ENCODE data around the gene RBM27. TPM values are rescaled to one million over a fixed set of nuclear protein-coding genes. Genes with fewer than 3 reads are reported as not detected.

Gene RBM27
- total RNA-seq, 2 donors from 2014 or later: 8.6 to 8.9 TPM

Small RNA genes within 50 kb of the gene (small RNA-seq; reads per million reads assigned to genes)
- gene RNU7-180P: not detected

Other genes starting within 250 kb of the RBM27 start
- gene PLAC8L1, start 98.0 kb upstream of the RBM27 start, total RNA-seq: not detected
- 10 to 100 TPM; 50.8 to 55.0 TPM for gene LARS1, start 21.0 kb upstream of the RBM27 start, total RNA-seq
- under 1 TPM in 1 of 2 donors, not detected in 1; 0.52 TPM for gene POU4F3, start 135.2 kb downstream of the RBM27 start, total RNA-seq
- 100 to 1,000 TPM in 1 of 2 donors, 10 to 100 TPM in 1; 41.5 to 147 TPM for gene TCERG1, start 243.7 kb downstream of the RBM27 start, total RNA-seq

All from body of pancreas (tissue), 2 donors.